ENCODE results near the gene DGKG.

Gene DGKG

DNA sequence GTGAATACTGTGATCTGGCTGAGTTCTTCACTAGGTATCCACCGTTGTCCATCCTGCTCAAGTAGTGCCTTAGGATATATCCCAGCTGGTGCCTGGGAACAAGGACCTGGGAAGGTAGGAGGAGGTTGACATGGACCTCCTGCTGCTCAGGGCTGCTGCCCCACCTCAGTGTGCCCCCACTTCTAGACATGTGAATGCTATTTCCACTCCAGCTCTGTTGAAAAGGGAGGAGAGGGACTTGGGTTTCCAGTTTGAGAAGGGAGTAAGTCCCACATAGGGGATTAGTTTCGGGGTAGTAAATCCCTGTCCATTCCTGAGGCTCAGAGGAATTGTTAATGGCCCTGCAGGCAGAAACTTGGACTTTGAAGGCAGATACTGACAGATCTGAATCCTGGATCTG, 220.2 kb downstream of the DGKG start:
- no peak overlapping the region for H3K4me3 ChIP-seq (ENCODE audit: low read depth, low read length)
- TF ChIP-seq, protein P1, sequence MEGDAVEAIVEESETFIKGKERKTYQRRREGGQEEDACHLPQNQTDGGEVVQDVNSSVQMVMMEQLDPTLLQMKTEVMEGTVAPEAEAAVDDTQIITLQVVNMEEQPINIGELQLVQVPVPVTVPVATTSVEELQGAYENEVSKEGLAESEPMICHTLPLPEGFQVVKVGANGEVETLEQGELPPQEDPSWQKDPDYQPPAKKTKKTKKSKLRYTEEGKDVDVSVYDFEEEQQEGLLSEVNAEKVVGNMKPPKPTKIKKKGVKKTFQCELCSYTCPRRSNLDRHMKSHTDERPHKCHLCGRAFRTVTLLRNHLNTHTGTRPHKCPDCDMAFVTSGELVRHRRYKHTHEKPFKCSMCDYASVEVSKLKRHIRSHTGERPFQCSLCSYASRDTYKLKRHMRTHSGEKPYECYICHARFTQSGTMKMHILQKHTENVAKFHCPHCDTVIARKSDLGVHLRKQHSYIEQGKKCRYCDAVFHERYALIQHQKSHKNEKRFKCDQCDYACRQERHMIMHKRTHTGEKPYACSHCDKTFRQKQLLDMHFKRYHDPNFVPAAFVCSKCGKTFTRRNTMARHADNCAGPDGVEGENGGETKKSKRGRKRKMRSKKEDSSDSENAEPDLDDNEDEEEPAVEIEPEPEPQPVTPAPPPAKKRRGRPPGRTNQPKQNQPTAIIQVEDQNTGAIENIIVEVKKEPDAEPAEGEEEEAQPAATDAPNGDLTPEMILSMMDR (IDR thresholded peaks at IDR 0.05; ENCODE audit: borderline replicate concordance, insufficient read depth, low read depth, low read length) = no peak

DNA sequence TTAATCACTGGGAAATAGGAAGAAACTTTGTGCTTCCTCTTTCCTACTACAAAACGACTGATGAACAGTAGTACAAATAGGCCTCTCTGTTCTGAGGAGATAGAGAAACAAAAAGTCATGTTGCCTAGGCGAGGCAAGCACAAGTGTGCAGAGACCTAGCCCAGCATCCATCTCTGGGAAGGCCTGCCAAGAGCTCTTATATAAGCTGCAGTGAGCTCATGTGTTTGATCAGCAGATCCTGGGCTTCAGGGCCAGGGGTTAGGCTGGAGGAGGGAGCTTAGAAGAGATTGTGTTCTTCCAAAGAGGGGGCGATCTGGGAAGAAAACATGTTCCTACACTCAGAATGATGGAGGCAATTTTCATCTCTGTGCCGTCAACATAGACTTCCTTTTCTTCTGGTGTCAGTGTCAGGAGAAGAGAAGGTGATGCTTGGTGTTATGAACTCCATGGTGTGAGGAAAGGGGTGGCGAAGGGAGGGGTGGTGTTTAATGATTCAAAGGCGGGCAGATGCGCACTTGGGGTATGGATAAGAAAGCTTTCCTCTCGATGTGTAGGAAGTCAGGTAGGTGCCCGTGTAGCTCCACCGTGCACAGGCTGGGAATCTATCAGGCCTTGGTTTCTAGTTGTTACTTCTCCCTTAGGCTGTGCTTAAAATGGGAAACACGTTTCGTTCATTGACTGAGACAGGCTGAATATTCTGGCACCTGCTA, 223.6 kb downstream of the DGKG start:
- TF ChIP-seq, protein P1 (IDR thresholded peaks at IDR 0.05; ENCODE audit: borderline replicate concordance, insufficient read depth, low read depth, low read length) = no peak
- H3K4me3 ChIP-seq (ENCODE audit: low read depth, low read length) = no peak overlapping the region

DNA sequence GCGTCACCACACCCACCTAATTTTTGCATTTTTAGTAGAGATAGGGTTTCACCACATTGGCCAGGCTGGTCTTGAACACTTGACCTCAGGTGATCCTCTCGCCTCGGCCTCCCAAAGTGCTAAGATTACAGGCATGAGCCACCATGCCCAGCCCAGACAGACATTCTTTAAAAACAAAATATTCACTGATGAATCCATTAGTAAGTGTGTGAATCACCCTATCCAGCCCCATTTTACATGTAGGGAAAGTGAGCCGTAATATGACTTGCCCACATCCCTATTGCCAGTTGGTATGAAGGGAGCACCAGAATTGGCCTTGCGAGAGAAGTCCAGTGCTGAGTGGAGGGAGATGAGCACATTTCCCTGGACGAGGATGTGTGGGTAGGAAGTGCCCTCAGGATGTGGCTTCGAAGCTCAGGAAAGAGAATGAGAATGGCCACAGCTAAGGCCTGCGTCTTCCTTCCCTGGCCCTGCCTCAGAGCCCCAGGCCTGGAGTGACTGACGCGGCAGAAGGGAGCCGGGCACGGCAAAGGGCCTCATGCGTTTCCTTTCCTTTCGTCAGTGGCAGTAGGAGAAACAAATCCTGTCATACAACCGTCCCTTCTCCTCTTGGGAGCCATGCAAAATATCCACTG, 224.9 kb downstream of the DGKG start:
- TF ChIP-seq, protein P1 (IDR thresholded peaks at IDR 0.05; ENCODE audit: borderline replicate concordance, insufficient read depth, low read depth, low read length) = no peak
- no peak overlapping the region for H3K4me3 ChIP-seq (ENCODE audit: low read depth, low read length)

DNA sequence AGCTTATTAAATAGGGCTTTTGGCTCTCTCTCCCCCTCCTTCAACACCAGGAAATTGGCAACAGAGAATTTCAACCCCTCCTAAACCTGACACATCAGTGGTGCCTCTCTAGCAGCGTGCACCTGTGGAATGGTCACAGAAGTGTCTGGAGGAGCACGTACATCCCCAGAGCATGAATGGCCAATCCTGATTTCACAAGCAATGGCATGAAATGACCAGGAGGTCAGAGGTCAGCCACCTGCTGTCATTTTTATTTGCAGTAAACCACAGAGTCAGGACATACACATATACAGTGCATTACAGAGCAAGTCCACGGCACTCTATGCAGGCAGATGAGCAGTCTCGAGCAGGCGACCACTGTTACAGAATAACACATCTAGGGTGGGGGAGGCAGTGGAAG, 228.1 kb downstream of the DGKG start:
- no peak overlapping the region for H3K4me3 ChIP-seq (ENCODE audit: low read depth, low read length)
- TF ChIP-seq, protein P1 (IDR thresholded peaks at IDR 0.05; ENCODE audit: borderline replicate concordance, insufficient read depth, low read depth, low read length) = no peak

DNA sequence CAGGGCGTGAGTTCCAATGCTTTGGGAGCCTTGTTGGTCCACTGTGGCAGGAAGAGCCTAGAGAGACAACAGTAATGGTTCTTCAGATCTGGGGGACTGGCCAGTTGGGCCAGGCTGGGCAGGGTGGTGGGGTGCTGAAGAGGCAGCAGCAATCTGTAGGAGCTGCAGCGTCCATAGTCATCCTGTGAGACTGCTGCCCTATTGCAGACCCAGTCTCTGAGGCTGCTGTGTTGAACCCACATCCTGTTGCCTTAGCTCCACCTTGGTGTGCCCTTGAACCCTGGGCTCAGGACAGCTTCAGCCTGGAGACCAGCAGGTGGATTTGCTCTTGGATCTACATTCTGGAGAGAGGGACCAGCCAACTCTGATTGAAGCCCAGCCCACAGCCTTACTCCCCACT, 229.5 kb downstream of the DGKG start:
- H3K4me3 ChIP-seq (ENCODE audit: low read depth, low read length) = no peak overlapping the region
- TF ChIP-seq, protein P1 (IDR thresholded peaks at IDR 0.05; ENCODE audit: borderline replicate concordance, insufficient read depth, low read depth, low read length) = no peak

DNA sequence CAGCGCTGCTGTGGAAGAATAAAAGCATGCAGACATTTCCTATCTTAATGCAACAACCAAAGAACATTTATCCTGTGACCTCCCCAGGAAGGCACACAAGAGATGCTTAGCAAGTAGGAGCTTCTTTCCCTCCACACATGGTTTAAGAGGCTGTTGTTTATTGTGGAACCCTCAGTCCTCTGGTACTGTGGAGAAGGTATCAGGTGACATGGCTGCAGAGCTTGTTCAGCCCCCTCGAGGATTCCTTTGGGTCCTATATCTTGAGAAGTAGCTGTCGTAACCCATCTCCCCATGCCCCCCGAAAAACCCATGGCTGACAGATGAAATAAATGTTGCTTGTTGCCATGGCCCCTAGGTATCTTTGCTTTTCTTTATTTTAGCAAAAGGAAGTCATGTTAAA, 232.8 kb downstream of the DGKG start:
- TF ChIP-seq, protein P1 (IDR thresholded peaks at IDR 0.05; ENCODE audit: borderline replicate concordance, insufficient read depth, low read depth, low read length) = no peak
- no peak overlapping the region for H3K4me3 ChIP-seq (ENCODE audit: low read depth, low read length)

DNA sequence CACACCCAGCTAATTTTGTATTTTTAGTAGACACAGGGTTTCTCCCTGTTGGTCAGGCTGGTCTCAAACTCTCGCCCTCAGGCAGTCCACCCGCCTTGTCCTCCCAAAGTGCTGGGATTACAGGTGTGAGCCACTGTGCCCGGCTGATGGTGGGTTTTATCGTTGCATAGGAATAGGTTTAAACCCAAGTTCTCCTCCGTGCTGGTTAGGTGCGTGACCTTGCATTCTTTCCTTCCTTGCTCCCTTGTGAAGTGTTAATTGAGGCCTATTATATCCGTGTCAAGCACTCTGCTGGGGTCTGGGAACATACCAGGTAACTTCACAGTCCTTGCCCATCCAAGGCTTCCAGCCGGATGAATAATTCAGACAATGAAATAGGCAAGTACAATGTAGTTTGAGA, 233.9 kb downstream of the DGKG start:
- no peak overlapping the region for H3K4me3 ChIP-seq (ENCODE audit: low read depth, low read length)
- TF ChIP-seq, protein P1 (IDR thresholded peaks at IDR 0.05; ENCODE audit: borderline replicate concordance, insufficient read depth, low read depth, low read length) = no peak
